CD1c-positive myeloid dendritic cell (primary cell): Measurements from ENCODE around the gene RAB26.
"Not testable (repeated sequence)": the region's sequence is repeated elsewhere in the genome, so short reads cannot be mapped to it uniquely, and the experiment has no call there.

Experiments used
- DNase-seq: peaks from one replicate; pipeline ENCODE4 v3.0.0-alpha.2; 2016; ENCODE audit errors: extremely low spot score

The RAB26 gene

GRCh38 chr16:2117341-2117740 lies 31.1 kb upstream of the RAB26 start:
- not testable (repeated sequence) for DNase-seq

- DNase-seq = not testable (repeated sequence)
Observed at GRCh38 chr16:2117960-2118722, 30.3 kb upstream of the RAB26 start.

- DNase-seq = peak; percentile 36
Observed at GRCh38 chr16:2121325-2121724, 27.1 kb upstream of the RAB26 start.

- DNase-seq = no peak
Observed at GRCh38 chr16:2121853-2122252, 26.6 kb upstream of the RAB26 start.

- no peak for DNase-seq
Observed at GRCh38 chr16:2122429-2122828, 26.0 kb upstream of the RAB26 start.

GRCh38 chr16:2122934-2123683 lies 25.3 kb upstream of the RAB26 start:
- DNase-seq = not testable (repeated sequence)

- not testable (repeated sequence) for DNase-seq
Observed at GRCh38 chr16:2123706-2124376, 24.6 kb upstream of the RAB26 start.

- not testable (repeated sequence) for DNase-seq
Observed at GRCh38 chr16:2124377-2124693, 24.1 kb upstream of the RAB26 start.

- peak; percentile 56 for DNase-seq
Observed at GRCh38 chr16:2124694-2125444, 23.6 kb upstream of the RAB26 start.

GRCh38 chr16:2125609-2126008 lies 22.8 kb upstream of the RAB26 start:
- not testable (repeated sequence) for DNase-seq

GRCh38 chr16:2126161-2126743 lies 22.2 kb upstream of the RAB26 start:
- not testable (repeated sequence) for DNase-seq

- not testable (repeated sequence) for DNase-seq
Observed at GRCh38 chr16:2126928-2127556, 21.4 kb upstream of the RAB26 start.

GRCh38 chr16:2127630-2128280 lies 20.7 kb upstream of the RAB26 start:
- peak; percentile 13 for DNase-seq

- DNase-seq = not testable (repeated sequence)
Observed at GRCh38 chr16:2129251-2129650, 19.2 kb upstream of the RAB26 start.

GRCh38 chr16:2129890-2130447 lies 18.5 kb upstream of the RAB26 start:
- DNase-seq = not testable (repeated sequence)

- DNase-seq = not testable (repeated sequence)
Observed at GRCh38 chr16:2133797-2134196, 14.6 kb upstream of the RAB26 start.

- DNase-seq = peak; percentile 33
Observed at GRCh38 chr16:2135071-2135470, 13.4 kb upstream of the RAB26 start.

GRCh38 chr16:2135770-2136490 lies 12.5 kb upstream of the RAB26 start, which contains the start of gene PKD1:
Gene PKD1, minus strand, starts transcription at chr16:2135898. Its CDS starts 209 bp downstream, at chr16:2135689.
- DNase-seq = peak; percentile 94
